Vagina (tissue), 2 donors: ENCODE measurements around the gene IL13.

Experiments used
- POLR2A ChIP-seq, 2 donors: fragments of 450-650 bp; IDR thresholded peaks; one replicate each; pipeline ENCODE4 v1.6.1; 2017; ENCODE audit warnings: antibody characterized with exemption in 2 of 2, mild to moderate bottlenecking in 2 of 2, moderate library complexity in 2 of 2
- POLR2AphosphoS5 ChIP-seq, 2 donors: sonication (generic); formaldehyde crosslinking; IDR thresholded peaks; one replicate each; pipeline ENCODE4 v1.9.0; 2017; ENCODE audit warnings: antibody characterized with exemption in 2 of 2, mild to moderate bottlenecking in 2 of 2, low read depth in 1 of 2; ENCODE audit not compliant: insufficient read depth in 1 of 2
- TF ChIP-seq, protein P1 (sequence below), 3 experiments: fragments of 450-650 bp in 2 of 3; fragments of 200-600 bp in 1 of 3; sonication (generic) in 1 of 3; IDR thresholded peaks; one replicate each; pipeline ENCODE4 v1.5.1; 2017 to 2019; ENCODE audit warnings: antibody characterized with exemption in 3 of 3, mild to moderate bottlenecking in 2 of 3, moderate library complexity in 2 of 3

DNA sequence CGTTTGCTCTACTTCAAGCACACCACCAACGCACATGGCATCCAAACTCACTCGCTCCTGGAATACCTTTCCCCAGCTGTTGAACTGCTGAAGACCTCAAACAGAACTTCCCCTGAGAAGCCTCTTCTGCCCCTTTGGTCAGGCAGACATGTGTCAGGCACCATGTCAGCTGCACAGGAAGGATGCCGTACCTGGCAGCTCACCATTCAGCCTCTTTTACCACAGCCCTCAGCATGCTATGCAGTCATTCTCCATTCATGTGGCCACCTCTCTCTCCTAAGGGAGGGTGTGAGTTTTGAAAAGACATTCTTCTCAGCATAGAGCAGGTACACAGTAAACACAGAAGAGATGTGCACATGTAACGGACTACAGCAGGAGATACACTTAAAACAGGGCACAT is 30.0 kb downstream of the IL13 start:
- TF ChIP-seq, protein P1, sequence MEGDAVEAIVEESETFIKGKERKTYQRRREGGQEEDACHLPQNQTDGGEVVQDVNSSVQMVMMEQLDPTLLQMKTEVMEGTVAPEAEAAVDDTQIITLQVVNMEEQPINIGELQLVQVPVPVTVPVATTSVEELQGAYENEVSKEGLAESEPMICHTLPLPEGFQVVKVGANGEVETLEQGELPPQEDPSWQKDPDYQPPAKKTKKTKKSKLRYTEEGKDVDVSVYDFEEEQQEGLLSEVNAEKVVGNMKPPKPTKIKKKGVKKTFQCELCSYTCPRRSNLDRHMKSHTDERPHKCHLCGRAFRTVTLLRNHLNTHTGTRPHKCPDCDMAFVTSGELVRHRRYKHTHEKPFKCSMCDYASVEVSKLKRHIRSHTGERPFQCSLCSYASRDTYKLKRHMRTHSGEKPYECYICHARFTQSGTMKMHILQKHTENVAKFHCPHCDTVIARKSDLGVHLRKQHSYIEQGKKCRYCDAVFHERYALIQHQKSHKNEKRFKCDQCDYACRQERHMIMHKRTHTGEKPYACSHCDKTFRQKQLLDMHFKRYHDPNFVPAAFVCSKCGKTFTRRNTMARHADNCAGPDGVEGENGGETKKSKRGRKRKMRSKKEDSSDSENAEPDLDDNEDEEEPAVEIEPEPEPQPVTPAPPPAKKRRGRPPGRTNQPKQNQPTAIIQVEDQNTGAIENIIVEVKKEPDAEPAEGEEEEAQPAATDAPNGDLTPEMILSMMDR (IDR thresholded peaks at IDR 0.05): no peak
- TF ChIP-seq POLR2A (IDR thresholded peaks at IDR 0.05) (no peak), POLR2AphosphoS5 (IDR thresholded peaks at IDR 0.05; ENCODE audit: insufficient read depth in 1 of 2, low read depth in 1 of 2) (no peak)
